Activated B cell treated with CpG ODN at 0.5 μM for 24 hours (primary cell): Measurements from ENCODE around the gene CREG1. TPM values are rescaled to one million over a fixed set of nuclear protein-coding genes. Genes with fewer than 3 reads are reported as not detected.

Experiments
- ATAC-seq: fragments of 200-7000 bp; cut with Tn5 transposase; one replicate; pipeline ENCODE4 v1.10.0; 2021; ENCODE audit warnings: low read depth, mild to moderate bottlenecking, moderate library complexity
- CTCF ChIA-PET: fragments of 350-600 bp; sonication (Branson Sonifier 250); formaldehyde crosslinking; loops from one replicate; lab custom pipeline; 2021; ENCODE audit warnings: antibody characterized with exemption; lab: Charles Lee
- POLR2A ChIA-PET: fragments of 350-600 bp; sonication (Branson Sonifier 250); formaldehyde crosslinking; loops from one replicate; lab custom pipeline; 2021; ENCODE audit warnings: antibody characterized with exemption; lab: Charles Lee
- DNase-seq: peaks from one replicate; pipeline ENCODE4 v3.0.0; 2022
- H3K27ac Mint-ChIP-seq: one replicate; pipeline ENCODE4 v1.8.0; 2020; ENCODE audit warnings: mixed read lengths
- H3K27me3 Mint-ChIP-seq: one replicate; pipeline ENCODE4 v1.8.0; 2021; ENCODE audit warnings: mixed read lengths
- H3K36me3 Mint-ChIP-seq: one replicate; pipeline ENCODE4 v1.8.0; 2021; ENCODE audit warnings: low read depth, mixed read lengths
- H3K4me1 Mint-ChIP-seq: one replicate; pipeline ENCODE4 v1.8.0; 2021; ENCODE audit warnings: mixed read lengths
- H3K4me3 Mint-ChIP-seq: one replicate; pipeline ENCODE4 v1.8.0; 2020; ENCODE audit warnings: mild to moderate bottlenecking, mixed read lengths
- H3K9me3 Mint-ChIP-seq: one replicate; pipeline ENCODE4 v1.8.0; 2020; ENCODE audit warnings: mixed read lengths
- intact Hi-C: fragments of 100-400 bp; cut with micrococcal nuclease; formaldehyde crosslinking; loops from one replicate; pipeline ENCODE4 v1.15.1; 2024
- total RNA-seq: library from RNA; stranded (reverse); gene quantifications from 2 replicates; pipeline ENCODE4 v1.2.3, GENCODE V29; 2022
- TF ChIP-seq, protein P1 (sequence below): fragments of 200-600 bp; IDR thresholded peaks from one replicate; pipeline ENCODE4 v1.8.0; 2022; ENCODE audit warnings: antibody characterized with exemption, mild to moderate bottlenecking

CREG1 gene
- total RNA-seq, 1 donor from 2014 or later, result 3.1 TPM

GRCh38 chr1:167501515-167502191 is 51.9 kb downstream of the CREG1 start:
- H3K9me3 Mint-ChIP-seq, result no peaks in the 10 kb centered on the region

GRCh38 chr1:167500283-167500860 is 53.2 kb downstream of the CREG1 start:
- Mint-ChIP-seq H3K9me3 (no peaks in the 10 kb centered on the region), H3K27me3 (peaks cover 69% of the 10 kb centered on the region), H3K27ac (peak overlapping the region; percentile 8), H3K4me3 (peak overlapping the region; percentile 41), H3K36me3 (no peaks in the 10 kb centered on the region), H3K4me1 (peaks cover 38% of the 10 kb centered on the region)
- intact Hi-C loops, result loop anchor here (1.0 kb wide), 1 partner anchor 53 kb away; the partner anchor contains the start of gene CREG1
- ChIA-PET POLR2A (interaction anchor here (1.3 to 2.6 kb wide), 3 partner anchors 45 to 280 kb away, joined by 4 to 19 read pairs (median 14); partner anchors contain the start of gene POU2F1), CTCF (interaction anchor here (1.0 to 2.2 kb wide), 6 partner anchors 33 to 443 kb away, joined by 3 to 7 read pairs (median 4); no protein-coding TSS in a partner anchor)
- no peak for DNase-seq
- TF ChIP-seq, protein P1, sequence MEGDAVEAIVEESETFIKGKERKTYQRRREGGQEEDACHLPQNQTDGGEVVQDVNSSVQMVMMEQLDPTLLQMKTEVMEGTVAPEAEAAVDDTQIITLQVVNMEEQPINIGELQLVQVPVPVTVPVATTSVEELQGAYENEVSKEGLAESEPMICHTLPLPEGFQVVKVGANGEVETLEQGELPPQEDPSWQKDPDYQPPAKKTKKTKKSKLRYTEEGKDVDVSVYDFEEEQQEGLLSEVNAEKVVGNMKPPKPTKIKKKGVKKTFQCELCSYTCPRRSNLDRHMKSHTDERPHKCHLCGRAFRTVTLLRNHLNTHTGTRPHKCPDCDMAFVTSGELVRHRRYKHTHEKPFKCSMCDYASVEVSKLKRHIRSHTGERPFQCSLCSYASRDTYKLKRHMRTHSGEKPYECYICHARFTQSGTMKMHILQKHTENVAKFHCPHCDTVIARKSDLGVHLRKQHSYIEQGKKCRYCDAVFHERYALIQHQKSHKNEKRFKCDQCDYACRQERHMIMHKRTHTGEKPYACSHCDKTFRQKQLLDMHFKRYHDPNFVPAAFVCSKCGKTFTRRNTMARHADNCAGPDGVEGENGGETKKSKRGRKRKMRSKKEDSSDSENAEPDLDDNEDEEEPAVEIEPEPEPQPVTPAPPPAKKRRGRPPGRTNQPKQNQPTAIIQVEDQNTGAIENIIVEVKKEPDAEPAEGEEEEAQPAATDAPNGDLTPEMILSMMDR, result no peak
- ATAC-seq, result peak; percentile 16

More at GRCh38 chr1:167501515-167502191, 51.9 kb downstream of the CREG1 start:
- Mint-ChIP-seq H3K4me3 (no peak overlapping the region), H3K27ac (no peak overlapping the region), H3K27me3 (peaks cover 64% of the 10 kb centered on the region), H3K4me1 (peaks cover 38% of the 10 kb centered on the region), H3K36me3 (no peaks in the 10 kb centered on the region)
- ATAC-seq (no peak), DNase-seq (no peak)
- TF ChIP-seq, protein P1, result no peak
- CTCF ChIA-PET, result interaction anchor here (1.0 to 2.0 kb wide), 3 partner anchors 33 to 234 kb away, joined by 3 to 6 read pairs (median 3); no protein-coding TSS in a partner anchor
- POLR2A ChIA-PET, result interaction anchor here (0.5 to 2.0 kb wide), 2 partner anchors 234 to 281 kb away, joined by 5 to 14 read pairs; partner anchors contain the start of gene POU2F1
- intact Hi-C loops, result no loop called here

- intact Hi-C loops, result loop anchor here (1.0 to 5.0 kb wide), 8 partner anchors 23 to 279 kb away; partner anchors contain the start of genes CREG1 and POU2F1
- ChIA-PET POLR2A (interaction anchor here (1.3 to 2.6 kb wide), 3 partner anchors 44 to 279 kb away, joined by 4 to 19 read pairs (median 14); partner anchors contain the start of gene POU2F1), CTCF (interaction anchor here (1.2 to 2.2 kb wide), 4 partner anchors 33 to 442 kb away, joined by 3 to 7 read pairs (median 5); no protein-coding TSS in a partner anchor)
- H3K9me3 Mint-ChIP-seq, result no peaks in the 10 kb centered on the region
- peak overlapping the region; percentile 59 for H3K27ac Mint-ChIP-seq
- peak; percentile 31 for DNase-seq
- peak; percentile 96 for ATAC-seq
- peaks cover 67% of the 10 kb centered on the region for H3K27me3 Mint-ChIP-seq
- H3K36me3 Mint-ChIP-seq, result no peaks in the 10 kb centered on the region
- H3K4me3 Mint-ChIP-seq, result peak overlapping the region; percentile 64
- TF ChIP-seq, protein P1, result no peak
- H3K4me1 Mint-ChIP-seq, result peaks cover 38% of the 10 kb centered on the region
These were observed 53.9 kb downstream of the CREG1 start for GRCh38 chr1:167499664-167500101.

- intact Hi-C loops, result loop anchor here (1.0 to 5.0 kb wide), 7 partner anchors 22 to 279 kb away; partner anchors contain the start of gene POU2F1
- TF ChIP-seq, protein P1, result no peak
- ChIA-PET CTCF (interaction anchor here (1.2 to 2.2 kb wide), 3 partner anchors 34 to 442 kb away, joined by 3 to 7 read pairs (median 4); no protein-coding TSS in a partner anchor), POLR2A (interaction anchor here (2.6 kb wide), 1 partner anchor 44 kb away, joined by 19 read pairs; no protein-coding TSS in a partner anchor)
- ATAC-seq, result no peak
- Mint-ChIP-seq H3K4me1 (peaks cover 38% of the 10 kb centered on the region), H3K27ac (peak overlapping the region; percentile 59), H3K36me3 (no peaks in the 10 kb centered on the region), H3K4me3 (peak overlapping the region; percentile 64), H3K27me3 (peaks cover 64% of the 10 kb centered on the region), H3K9me3 (no peaks in the 10 kb centered on the region)
- no peak for DNase-seq
These were observed 54.5 kb downstream of the CREG1 start for GRCh38 chr1:167499106-167499505.
